Measurements from ENCODE around the gene SERPINB6. TPM values are rescaled to one million over a fixed set of nuclear protein-coding genes. Genes with fewer than 3 reads are reported as not detected.
"Not testable (repeated sequence)": the region's sequence is repeated elsewhere in the genome, so short reads cannot be mapped to it uniquely, and the experiment has no call there.

SERPINB6 gene
- total RNA-seq, 4 donors from 2014 or later = 84.9 to 266 (median 203) TPM

GRCh38 chr6:2999618-3000557 is 28.5 kb upstream of the SERPINB6 start, which contains the start of gene NQO2:
NQO2 (plus strand) TSS chr6:2999894; CDS start chr6:3006553, 6,659 bp downstream.
- Histone ChIP-seq H3K4me1 (no peaks in the 10 kb centered on the region), H3K27ac (peak within 1 kb of the TSS; percentile 80 to 87), H3K4me3 (peak within 1 kb of the TSS; percentile 70 to 95), H3K27me3 (no peaks in the 10 kb centered on the region), H3K36me3 (no peaks in the 10 kb centered on the region), H3K9me3 (no peaks in the 10 kb centered on the region)
- intact Hi-C loops (cut with DNase I; ENCODE audit: low total_unique reads) = loop anchor here (5.0 kb wide), 1 partner anchor 57 kb away; no protein-coding TSS in a partner anchor
- TF ChIP-seq POLR2A (IDR thresholded peaks at IDR 0.05) (peak; percentile 90 to 92), CTCF (IDR thresholded peaks at IDR 0.05) (peak in 2 of 4 experiments; percentile 25 to 30)
- DNase-seq = peak; percentile 93 to 97

DNA sequence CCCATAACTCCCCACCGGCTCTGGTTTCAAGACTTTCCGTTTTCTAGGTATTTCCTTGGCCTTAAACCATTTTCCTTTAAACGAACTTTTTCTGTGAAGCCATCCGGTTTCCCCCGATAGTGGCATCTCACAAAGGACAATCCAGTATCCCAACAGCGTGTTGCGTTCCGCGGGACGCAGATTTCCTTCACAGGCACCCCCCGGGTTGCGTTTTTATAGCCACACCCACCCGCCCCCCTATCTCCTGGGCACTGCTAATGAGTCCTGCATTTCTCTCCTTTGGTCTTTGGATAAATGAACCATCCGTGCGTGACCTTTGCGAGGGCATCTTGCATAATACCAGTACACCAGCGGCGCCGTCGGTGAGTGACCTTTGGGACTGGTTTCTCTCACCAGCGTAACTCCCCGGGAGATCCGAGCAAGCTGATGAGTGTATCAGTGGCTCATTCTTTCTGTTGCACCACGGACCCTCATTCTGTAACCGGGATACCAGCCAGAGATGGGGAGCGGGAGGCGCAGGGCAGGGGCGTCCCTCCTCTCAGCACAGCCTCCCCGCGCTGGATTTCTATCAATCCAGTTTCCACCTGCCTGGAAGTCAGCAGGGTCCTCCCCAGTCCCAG is 27.7 kb upstream of the SERPINB6 start:
- intact Hi-C loops (cut with DNase I; ENCODE audit: low total_unique reads) = loop anchor here (5.0 kb wide), 1 partner anchor 58 kb away; no protein-coding TSS in a partner anchor
- no peaks in the 10 kb centered on the region for H3K27me3 ChIP-seq
- H3K36me3 ChIP-seq = no peaks in the 10 kb centered on the region
- no peak for TF ChIP-seq CTCF (IDR thresholded peaks at IDR 0.05)
- TF ChIP-seq POLR2A (IDR thresholded peaks at IDR 0.05) = no peak
- H3K4me1 ChIP-seq = no peaks in the 10 kb centered on the region
- no peaks in the 10 kb centered on the region for H3K9me3 ChIP-seq
- H3K4me3 ChIP-seq = peak overlapping the region; percentile 44 to 95
- DNase-seq = no peak
- peak overlapping the region; percentile 80 to 87 for H3K27ac ChIP-seq

GRCh38 chr6:2998249-2998997 is 27.1 kb upstream of the SERPINB6 start:
- not testable (repeated sequence) for H3K36me3 ChIP-seq, H3K4me1 ChIP-seq, H3K9me3 ChIP-seq, DNase-seq, H3K27me3 ChIP-seq
- TF ChIP-seq CTCF (IDR thresholded peaks at IDR 0.05) = peak; percentile 58 to 81 (median 64)
- peak overlapping the region; percentile 80 to 87 for H3K27ac ChIP-seq
- peak overlapping the region; percentile 44 to 95 for H3K4me3 ChIP-seq
- intact Hi-C loops (cut with DNase I; ENCODE audit: low total_unique reads) = loop anchor here (5.0 kb wide), 1 partner anchor 59 kb away; no protein-coding TSS in a partner anchor

- intact Hi-C loops (cut with DNase I; ENCODE audit: low total_unique reads) = loop anchor here (5.0 kb wide), 1 partner anchor 73 kb away; the partner anchor contains the start of gene RIPK1
- Histone ChIP-seq H3K27ac (no peak overlapping the region), H3K4me1 (no peaks in the 10 kb centered on the region), H3K36me3 (no peaks in the 10 kb centered on the region), H3K9me3 (no peaks in the 10 kb centered on the region), H3K4me3 (no peak overlapping the region), H3K27me3 (no peaks in the 10 kb centered on the region)
- TF ChIP-seq CTCF (IDR thresholded peaks at IDR 0.05) (no peak), POLR2A (IDR thresholded peaks at IDR 0.05) (no peak)
- no peak for DNase-seq
Observed at GRCh38 chr6:2993755-2994317, 22.5 kb upstream of the SERPINB6 start.

All from uterus (tissue), 4 donors.